ENCODE data around the gene FAM163B. TPM values are rescaled to one million over a fixed set of nuclear protein-coding genes. Genes with fewer than 3 reads are reported as not detected.
"Not testable (repeated sequence)": the region's sequence is repeated elsewhere in the genome, so short reads cannot be mapped to it uniquely, and the experiment has no call there.

The FAM163B gene
- total RNA-seq, 2 donors from 2014 or later = not detected

DNA sequence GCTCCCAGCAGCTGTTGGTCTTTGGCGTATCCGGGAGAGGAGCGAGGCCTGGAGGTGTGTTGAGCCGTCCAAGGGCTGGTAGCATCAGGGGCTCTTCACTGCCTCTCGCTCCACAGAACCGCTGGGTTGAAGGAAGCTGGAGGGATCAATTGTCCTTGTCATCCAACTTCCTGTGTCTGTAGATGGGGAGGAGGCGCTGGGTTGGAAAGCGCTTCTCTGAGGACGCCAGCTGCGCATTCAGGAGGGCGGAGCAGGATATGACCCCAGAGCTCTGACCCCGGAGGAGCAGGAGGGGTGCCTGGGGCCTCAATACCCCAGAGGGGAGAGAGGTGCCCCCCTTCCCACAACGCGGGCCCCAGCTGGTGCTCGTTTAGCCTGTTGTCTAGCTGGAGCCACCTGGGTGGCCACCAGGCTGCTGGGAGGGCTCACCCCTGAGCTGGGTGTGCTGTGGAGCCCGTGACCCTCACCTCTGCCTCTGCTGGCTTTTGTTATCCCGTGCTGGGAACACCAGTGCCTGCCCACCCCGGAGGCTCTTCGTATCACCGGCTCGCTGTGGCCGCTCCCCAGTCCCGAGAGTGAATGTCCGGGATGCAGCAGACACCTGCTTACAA lies 25.0 kb upstream of the FAM163B start:
- H3K4me1 Mint-ChIP-seq = no peaks in the 10 kb centered on the region
- H3K27me3 Mint-ChIP-seq = no peaks in the 10 kb centered on the region
- H3K36me3 Mint-ChIP-seq (ENCODE audit: low read depth) = no peaks in the 10 kb centered on the region
- no peaks in the 10 kb centered on the region for H3K9me3 Mint-ChIP-seq
- H3K27ac Mint-ChIP-seq = no peak overlapping the region
- no peak for ATAC-seq (replicated peaks)
- no peak overlapping the region for H3K4me3 Mint-ChIP-seq

DNA sequence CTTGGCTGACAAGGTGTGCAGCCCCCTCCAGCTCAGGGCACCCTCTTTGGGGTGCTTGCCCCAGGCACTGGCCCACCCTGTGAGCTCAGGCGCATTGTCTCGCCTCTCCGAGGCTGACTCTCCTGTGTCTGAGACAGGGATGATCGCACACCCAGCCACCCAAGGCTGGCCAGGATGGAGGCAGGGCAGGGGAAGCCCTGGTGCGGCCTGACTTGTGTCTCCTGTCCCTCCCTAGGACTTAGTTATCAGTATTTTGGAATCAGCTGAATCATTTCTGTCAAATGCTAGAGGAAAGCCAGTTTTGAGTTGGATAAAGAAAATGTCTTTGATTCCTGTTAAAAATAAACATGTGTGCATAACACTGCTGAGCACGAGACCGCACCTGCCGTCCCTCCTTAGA lies 24.5 kb upstream of the FAM163B start:
- H3K27me3 Mint-ChIP-seq = no peaks in the 10 kb centered on the region
- no peaks in the 10 kb centered on the region for H3K36me3 Mint-ChIP-seq (ENCODE audit: low read depth)
- no peaks in the 10 kb centered on the region for H3K9me3 Mint-ChIP-seq
- H3K4me3 Mint-ChIP-seq = no peak overlapping the region
- H3K4me1 Mint-ChIP-seq = no peaks in the 10 kb centered on the region
- no peak overlapping the region for H3K27ac Mint-ChIP-seq
- ATAC-seq (replicated peaks) = no peak

DNA sequence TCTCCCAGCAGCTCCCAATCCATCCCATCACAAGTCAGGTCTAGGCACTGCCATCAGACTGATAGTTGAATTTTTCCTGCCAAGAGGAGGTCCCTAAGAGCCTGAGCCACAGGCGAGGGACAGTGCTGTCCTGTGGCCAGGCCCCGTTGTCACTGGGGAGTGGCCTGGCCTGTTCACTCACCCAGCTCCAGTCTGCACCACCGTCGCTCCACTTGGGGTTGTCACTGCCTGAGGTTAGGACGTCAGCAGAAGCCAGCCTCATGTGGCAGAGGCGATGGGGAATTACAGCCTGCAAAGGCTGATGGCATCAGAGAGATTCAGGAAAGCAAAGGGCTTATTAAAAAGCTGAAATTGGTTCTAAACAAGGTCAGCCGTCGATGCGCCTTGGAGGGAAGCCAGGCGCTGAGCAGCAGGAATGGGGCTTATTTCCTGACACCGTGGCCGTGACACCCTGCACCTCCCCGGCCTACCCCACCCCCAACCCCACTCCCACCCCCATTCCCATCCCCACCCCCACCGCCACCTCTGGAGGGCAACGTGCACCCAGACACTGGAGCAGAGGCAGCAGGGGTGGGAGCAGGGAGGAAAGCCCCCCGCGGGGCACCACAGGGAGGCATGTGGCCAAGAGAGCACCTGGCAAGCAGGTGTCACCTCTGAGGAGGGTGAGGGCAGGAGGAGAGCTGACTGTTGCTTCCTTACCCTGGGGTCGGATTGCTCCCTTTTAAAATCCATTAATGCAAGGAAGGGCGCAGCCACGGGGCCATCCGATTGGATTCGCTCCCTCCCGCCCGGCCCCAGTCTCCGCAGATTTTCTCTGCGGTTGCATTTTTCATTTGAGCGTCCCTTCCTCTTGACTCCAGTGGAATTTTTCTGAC lies 23.9 kb upstream of the FAM163B start:
- Mint-ChIP-seq H3K9me3 (no peaks in the 10 kb centered on the region), H3K4me3 (no peak overlapping the region), H3K36me3 (ENCODE audit: low read depth) (no peaks in the 10 kb centered on the region), H3K4me1 (no peaks in the 10 kb centered on the region), H3K27ac (no peak overlapping the region), H3K27me3 (no peaks in the 10 kb centered on the region)
- ATAC-seq (replicated peaks) = no peak

DNA sequence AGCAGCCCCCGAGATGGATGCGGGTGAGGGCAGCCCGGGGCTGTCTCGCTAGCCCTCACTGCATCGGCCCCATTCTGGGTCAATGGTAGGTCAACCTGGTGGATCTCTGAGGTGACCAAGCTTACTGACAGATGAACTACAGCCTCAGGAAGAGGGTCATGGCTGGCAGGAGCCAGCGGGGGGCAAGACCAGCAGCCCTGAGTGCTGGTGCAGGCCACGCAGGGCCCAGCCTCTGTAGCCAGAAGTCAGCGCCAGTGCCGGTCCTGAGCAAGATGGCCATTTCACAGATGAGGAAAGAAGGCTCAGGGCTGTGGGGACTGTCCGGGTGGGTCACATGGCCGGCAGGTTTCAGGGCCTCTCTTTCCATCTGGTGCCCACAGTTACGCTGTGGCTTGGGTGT lies 21.9 kb upstream of the FAM163B start:
- H3K36me3 Mint-ChIP-seq (ENCODE audit: low read depth) = no peaks in the 10 kb centered on the region
- ATAC-seq (replicated peaks) = no peak
- H3K4me1 Mint-ChIP-seq = no peaks in the 10 kb centered on the region

DNA sequence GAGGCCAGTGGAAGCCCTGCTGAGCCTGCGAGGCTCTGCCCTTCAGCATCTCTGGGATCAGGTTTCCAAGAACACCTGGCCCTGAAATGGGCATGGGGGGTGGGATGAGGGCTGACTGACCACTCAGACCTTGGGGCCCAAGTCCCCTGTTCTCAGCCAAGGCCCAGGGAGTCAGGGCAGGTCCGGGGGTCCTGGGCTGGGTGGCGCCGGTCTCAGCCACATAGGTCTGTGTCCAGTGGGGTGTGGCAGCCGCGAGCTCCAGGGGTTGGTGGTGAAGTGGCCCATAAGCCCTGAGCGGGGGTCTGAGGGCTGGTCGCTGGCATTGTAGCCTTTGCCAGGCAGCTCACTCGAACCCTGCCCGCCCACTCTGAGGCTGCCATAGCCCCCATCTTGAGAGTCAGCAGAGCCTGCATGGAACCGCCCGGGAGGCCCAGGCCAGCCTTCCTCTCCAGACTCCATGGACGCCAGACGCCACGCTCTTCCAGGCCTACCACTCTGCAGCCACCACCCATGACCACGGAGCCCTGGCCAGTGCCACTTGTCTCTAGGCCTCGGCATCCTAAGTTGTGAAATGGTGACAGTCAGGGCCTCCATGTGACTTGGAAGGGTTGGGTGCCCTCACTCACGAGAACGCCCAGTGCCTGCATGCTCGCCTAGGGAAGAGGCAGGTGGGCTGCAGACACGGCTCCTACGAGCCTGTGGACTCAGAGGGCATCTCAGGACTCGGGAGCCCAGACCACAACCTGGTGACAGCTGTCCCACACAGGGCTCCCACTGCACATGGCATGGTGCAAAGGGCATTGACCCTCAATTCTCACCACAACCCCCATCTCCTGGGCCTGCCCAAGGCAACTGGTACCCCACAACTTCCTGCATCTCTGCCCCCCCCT lies 20.3 kb upstream of the FAM163B start:
- no peak for ATAC-seq (replicated peaks)
- Mint-ChIP-seq H3K36me3 (ENCODE audit: low read depth) (no peaks in the 10 kb centered on the region), H3K4me1 (no peaks in the 10 kb centered on the region), H3K27me3 (peaks cover 8% of the 10 kb centered on the region), H3K4me3 (no peak overlapping the region), H3K9me3 (peaks cover 10% of the 10 kb centered on the region), H3K27ac (no peak overlapping the region)

More for the DNA sequence above, 21.9 kb upstream of the FAM163B start:
- Mint-ChIP-seq H3K27ac (no peak overlapping the region), H3K4me3 (no peak overlapping the region), H3K9me3 (peaks cover 7% of the 10 kb centered on the region), H3K27me3 (peaks cover 5% of the 10 kb centered on the region)

DNA sequence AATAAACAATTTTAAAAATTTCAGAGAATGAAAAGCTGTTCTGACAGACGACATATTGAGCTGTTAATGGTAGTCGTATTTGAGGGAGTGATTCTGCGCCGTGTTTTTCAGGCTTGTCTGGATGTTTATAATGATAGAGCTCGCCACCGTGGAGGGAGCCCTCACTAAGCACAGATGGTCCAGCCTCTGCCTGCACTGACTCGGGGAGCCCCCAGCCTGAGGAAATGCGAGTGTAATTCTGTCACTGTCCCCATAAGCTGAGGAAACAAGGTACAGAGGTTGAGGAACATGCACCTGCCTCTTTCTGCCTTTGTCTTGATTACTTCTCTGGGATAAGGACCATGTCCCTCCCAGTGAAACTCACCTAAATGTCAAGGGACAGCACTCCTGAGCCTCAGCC lies 19.6 kb upstream of the FAM163B start:
- Mint-ChIP-seq H3K27ac (no peak overlapping the region), H3K9me3 (peaks cover 10% of the 10 kb centered on the region), H3K27me3 (peaks cover 8% of the 10 kb centered on the region), H3K36me3 (ENCODE audit: low read depth) (no peaks in the 10 kb centered on the region), H3K4me1 (no peaks in the 10 kb centered on the region), H3K4me3 (no peak overlapping the region)
- no peak for ATAC-seq (replicated peaks)

DNA sequence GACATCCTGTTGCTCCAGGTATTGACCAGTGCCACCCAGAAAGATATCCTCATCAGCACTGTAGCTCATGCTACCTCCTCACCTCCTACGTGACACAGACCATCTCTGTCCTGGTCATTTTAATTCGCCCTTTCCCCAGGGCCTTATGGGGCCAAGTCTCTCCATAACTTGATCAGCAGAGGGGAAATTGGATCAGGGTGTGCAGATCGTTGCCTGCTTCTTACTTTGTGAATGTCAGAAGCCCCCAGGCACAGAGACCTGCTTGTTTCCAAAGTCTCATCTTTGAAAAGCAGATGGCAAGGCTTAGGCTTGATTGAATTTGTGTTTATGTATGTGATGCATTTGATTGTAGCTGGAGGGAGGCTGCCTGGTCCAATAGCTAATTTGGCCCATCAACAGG lies 18.2 kb upstream of the FAM163B start:
- ATAC-seq (replicated peaks) = no peak
- Mint-ChIP-seq H3K9me3 (peaks cover 10% of the 10 kb centered on the region), H3K4me1 (no peaks in the 10 kb centered on the region), H3K27ac (no peak overlapping the region), H3K27me3 (peaks cover 8% of the 10 kb centered on the region), H3K36me3 (ENCODE audit: low read depth) (no peaks in the 10 kb centered on the region), H3K4me3 (no peak overlapping the region)

DNA sequence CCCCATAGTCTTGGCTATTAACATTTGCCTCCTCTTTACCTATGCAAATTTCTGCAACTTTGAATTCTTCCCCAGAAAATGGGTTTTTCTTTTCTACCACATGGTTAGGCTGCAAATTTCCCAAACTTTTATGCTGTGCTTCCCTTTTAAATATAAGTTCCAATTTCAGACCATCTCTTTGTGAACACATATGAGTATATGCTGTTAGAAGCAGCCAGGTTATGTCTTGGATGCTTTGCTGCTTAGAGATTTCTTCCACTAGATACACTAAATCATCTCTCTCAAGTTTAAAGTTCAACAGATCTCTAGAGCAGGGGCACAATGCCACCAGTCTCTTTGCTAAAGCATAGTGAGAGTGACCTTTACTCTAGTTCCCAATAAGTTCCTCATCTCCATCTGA lies 16.8 kb upstream of the FAM163B start:
- H3K36me3 Mint-ChIP-seq (ENCODE audit: low read depth); ATAC-seq (replicated peaks); H3K27ac Mint-ChIP-seq; H3K27me3 Mint-ChIP-seq; H3K4me1 Mint-ChIP-seq; H3K4me3 Mint-ChIP-seq: not testable (repeated sequence)
- H3K9me3 Mint-ChIP-seq = peaks cover 10% of the 10 kb centered on the region

DNA sequence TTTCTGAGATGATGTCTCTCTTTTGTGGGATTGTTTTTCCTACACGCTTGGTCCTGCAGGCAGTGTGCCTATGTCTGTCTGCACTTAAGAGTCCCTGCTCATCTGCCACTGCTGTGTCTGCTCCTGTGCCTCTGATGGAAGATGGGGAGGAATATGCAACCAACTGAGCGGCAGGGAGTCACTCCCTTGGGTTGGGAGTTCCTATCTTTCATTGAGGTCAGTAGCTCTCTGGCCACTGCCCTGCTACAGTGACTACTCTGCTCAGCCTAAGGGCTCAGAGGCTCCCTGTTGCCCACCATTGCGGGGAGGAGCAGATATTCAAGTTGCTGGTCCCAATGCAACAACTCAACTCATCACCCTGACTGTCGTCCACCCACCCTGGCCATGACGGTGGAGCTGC lies 13.4 kb upstream of the FAM163B start:
- ATAC-seq (replicated peaks) = no peak
- Mint-ChIP-seq H3K4me3 (no peak overlapping the region), H3K27ac (no peak overlapping the region), H3K36me3 (ENCODE audit: low read depth) (no peaks in the 10 kb centered on the region), H3K27me3 (peaks cover 8% of the 10 kb centered on the region), H3K4me1 (peaks cover 12% of the 10 kb centered on the region), H3K9me3 (peaks cover 10% of the 10 kb centered on the region)

DNA sequence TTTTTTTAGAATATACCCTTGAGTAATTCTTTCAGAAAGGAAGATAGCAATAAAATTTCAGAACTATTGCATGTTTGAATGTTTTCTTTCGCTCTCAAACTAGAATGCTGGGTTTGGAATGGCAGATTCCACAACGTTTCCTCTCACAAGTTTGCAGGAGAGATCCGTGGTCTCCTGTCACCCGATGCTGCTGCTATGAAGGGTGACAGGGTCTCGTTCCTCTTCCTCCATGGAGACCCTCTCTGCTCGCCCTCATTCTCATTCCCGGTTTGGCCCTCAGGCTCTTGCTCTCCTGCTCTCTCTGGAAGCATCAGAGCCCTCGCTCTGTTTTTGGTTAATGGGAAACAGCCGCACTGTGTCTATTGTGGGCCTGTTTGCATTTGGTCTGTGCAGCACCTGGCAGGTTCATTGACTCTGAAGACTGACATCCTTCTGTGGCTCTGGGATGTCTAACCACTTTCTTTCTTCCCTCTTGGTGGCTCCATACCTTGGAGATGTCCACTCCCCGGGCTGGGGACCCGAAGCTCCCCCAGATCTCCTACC lies 12.6 kb upstream of the FAM163B start:
- no peaks in the 10 kb centered on the region for H3K36me3 Mint-ChIP-seq (ENCODE audit: low read depth)
- peaks cover 12% of the 10 kb centered on the region for H3K4me1 Mint-ChIP-seq
- peaks cover 8% of the 10 kb centered on the region for H3K27me3 Mint-ChIP-seq
- peaks cover 10% of the 10 kb centered on the region for H3K9me3 Mint-ChIP-seq
- H3K27ac Mint-ChIP-seq = no peak overlapping the region
- ATAC-seq (replicated peaks) = no peak
- no peak overlapping the region for H3K4me3 Mint-ChIP-seq

DNA sequence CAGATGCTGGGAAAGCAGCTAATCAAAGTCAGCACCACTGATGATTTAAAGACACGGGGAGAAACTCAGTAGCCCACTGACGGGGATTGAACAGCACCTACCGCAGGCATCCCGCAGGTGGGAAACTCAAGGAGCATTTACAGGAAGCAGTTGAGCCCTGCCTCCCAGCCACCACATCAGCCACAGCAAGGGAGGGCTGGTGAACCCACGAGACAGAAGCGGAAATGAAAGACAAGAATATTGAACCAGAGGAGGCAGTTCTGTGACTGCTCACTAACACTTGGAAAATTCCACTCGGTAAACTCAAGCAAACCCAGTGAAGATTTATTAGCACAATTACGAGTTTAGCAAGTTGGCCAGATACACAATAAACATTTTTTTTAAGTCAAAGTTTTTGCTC lies 10.6 kb upstream of the FAM163B start:
- no peaks in the 10 kb centered on the region for H3K36me3 Mint-ChIP-seq (ENCODE audit: low read depth)
- ATAC-seq (replicated peaks) = peak; percentile 83
- H3K27ac Mint-ChIP-seq = peak overlapping the region; percentile 59
- H3K27me3 Mint-ChIP-seq = peaks cover 3% of the 10 kb centered on the region
- H3K4me3 Mint-ChIP-seq = peak overlapping the region; percentile 58
- no peaks in the 10 kb centered on the region for H3K9me3 Mint-ChIP-seq
- H3K4me1 Mint-ChIP-seq = peaks cover 12% of the 10 kb centered on the region

DNA sequence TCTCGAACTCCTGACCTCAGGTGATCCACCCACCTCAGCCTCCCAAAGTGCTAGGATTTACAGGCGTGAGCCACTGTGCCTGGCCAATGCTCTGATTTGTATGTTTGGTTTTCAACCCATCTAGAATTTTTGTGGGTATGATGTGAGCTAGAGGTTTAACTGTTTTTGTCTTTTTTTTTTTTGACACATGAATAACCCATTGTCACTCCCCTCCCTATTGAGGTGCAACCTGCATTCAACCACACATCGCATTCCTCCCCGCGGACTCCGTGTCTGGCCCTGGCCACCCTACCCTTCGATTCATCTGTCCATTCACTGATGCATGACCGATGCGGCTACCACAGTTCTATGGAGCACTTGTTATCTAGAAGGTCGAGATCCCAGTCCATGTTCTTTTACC lies 9.5 kb upstream of the FAM163B start:
- peaks cover 3% of the 10 kb centered on the region for H3K27me3 Mint-ChIP-seq
- H3K36me3 Mint-ChIP-seq (ENCODE audit: low read depth) = no peaks in the 10 kb centered on the region
- no peak for ATAC-seq (replicated peaks)
- H3K4me1 Mint-ChIP-seq = peaks cover 12% of the 10 kb centered on the region
- H3K27ac Mint-ChIP-seq = no peak overlapping the region
- H3K9me3 Mint-ChIP-seq = no peaks in the 10 kb centered on the region
- H3K4me3 Mint-ChIP-seq = no peak overlapping the region

DNA sequence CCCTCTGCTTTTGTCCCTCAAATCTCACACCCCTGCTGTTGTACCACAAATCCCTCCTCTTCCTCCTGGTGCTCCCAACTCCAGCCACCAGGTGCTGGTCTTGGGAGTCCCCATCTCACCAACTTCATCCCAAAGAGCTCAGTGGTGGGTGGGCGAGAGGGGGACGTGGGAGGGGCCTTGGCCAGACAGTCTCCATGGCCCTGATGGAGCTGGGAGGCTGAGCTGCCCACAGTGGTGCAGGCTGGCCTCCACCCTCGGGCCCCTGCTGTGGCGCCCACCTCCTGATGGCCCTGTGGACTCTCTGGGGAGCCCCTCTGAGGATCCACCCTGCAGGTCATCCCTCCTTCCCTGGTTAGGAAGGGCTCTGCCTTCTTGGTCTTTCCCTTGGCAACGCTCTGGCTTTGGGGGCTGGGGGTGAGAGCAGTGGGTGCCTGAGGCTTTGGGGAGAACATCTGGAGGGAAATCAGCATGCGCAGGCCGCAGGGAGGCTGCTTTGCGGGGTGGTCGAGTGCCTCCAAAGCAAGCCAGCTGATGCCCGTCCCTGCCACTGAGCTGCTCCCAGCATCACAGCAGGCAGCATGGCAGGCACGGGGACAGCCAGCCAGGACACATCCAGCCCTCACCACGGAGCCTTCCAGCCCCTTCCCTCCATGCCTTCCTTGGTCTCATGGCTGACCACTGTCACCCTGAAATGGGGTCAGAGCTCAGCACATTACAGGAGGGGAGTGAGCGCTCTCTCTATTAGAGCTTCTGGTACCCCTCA lies 7.6 kb upstream of the FAM163B start:
- Mint-ChIP-seq H3K9me3 (no peaks in the 10 kb centered on the region), H3K36me3 (ENCODE audit: low read depth) (no peaks in the 10 kb centered on the region), H3K4me1 (peaks cover 12% of the 10 kb centered on the region), H3K27me3 (peaks cover 8% of the 10 kb centered on the region), H3K27ac (no peak overlapping the region), H3K4me3 (no peak overlapping the region)
- no peak for ATAC-seq (replicated peaks)

Data from activated T-helper 17 cell treated with anti-CD3 and anti-CD28 coated beads, Interleukin-2, amount 50 U/mL, for 72 hours (primary cell).